Stomach (tissue), 9 donors: Measurements from ENCODE around the gene AK9. TPM values are rescaled to one million over a fixed set of nuclear protein-coding genes. Genes with fewer than 3 reads are reported as not detected.

Source experiments
- DNase-seq, 2 donors: peaks; one replicate each; pipeline versions ENCODE4 v3.0.0 to v3.0.0-alpha.2; 2013 to 2019
- H3K27ac ChIP-seq, 5 donors: fragments of 200-600 bp in 4 of 5; sonication (generic) in 4 of 5; one replicate each; pipeline ENCODE4 v1.5.1; 2013 to 2019; ENCODE audit warnings: mild to moderate bottlenecking in 1 of 5, moderate library complexity in 1 of 5
- H3K27me3 ChIP-seq, 3 donors: fragments of 200-600 bp; sonication (generic); one replicate each; pipeline ENCODE4 v1.5.1; 2017 to 2019; ENCODE audit warnings: mixed run types in 1 of 3
- H3K36me3 ChIP-seq, 4 donors: fragments of 200-600 bp; sonication (generic); 1 replicate in 3 of 4; 2 replicates in 1 of 4; pipeline ENCODE4 v1.5.1; 2016 to 2019
- H3K4me1 ChIP-seq, 4 donors: fragments of 200-600 bp; sonication (generic); one replicate each; pipeline ENCODE4 v1.5.1; 2016 to 2019
- H3K4me3 ChIP-seq, 4 donors: fragments of 200-600 bp; sonication (generic) in 3 of 4; one replicate each; pipeline ENCODE4 v1.5.1; 2016 to 2019; ENCODE audit warnings: mild to moderate bottlenecking in 1 of 4
- H3K9me3 ChIP-seq, 4 donors: fragments of 200-600 bp; sonication (generic); one replicate each; pipeline ENCODE4 v1.5.1; 2016 to 2019
- EP300 ChIP-seq: sonication (generic); formaldehyde crosslinking; IDR thresholded peaks from one replicate; pipeline ENCODE4 v1.6.1; 2017; ENCODE audit warnings: antibody characterized with exemption
- POLR2A ChIP-seq, 4 donors: fragments of 450-650 bp; IDR thresholded peaks; one replicate each; pipeline ENCODE4 v1.6.1; 2016; ENCODE audit warnings: antibody characterized with exemption in 4 of 4, control low read depth in 2 of 4, mild to moderate bottlenecking in 1 of 4, moderate library complexity in 1 of 4
- POLR2AphosphoS5 ChIP-seq, 3 donors: sonication (generic); formaldehyde crosslinking; IDR thresholded peaks; one replicate each; pipeline ENCODE4 v1.6.1; 2016; ENCODE audit warnings: antibody characterized with exemption in 3 of 3
- WGBS, 5 donors: extraction: QIAGEN DNeasy Blood & Tissue Kit in 3 of 5; methylation state at CpG; one replicate each; pipeline versions ENCODE4 v1.1.5 to v1.1.7; 2013 to 2018; 5-methylcytosine and 5-hydroxymethylcytosine counted together
- intact Hi-C: fragments of 100-400 bp; cut with DNase I; formaldehyde crosslinking; loops from one replicate; pipeline ENCODE4 v1.15.1; 2023; ENCODE audit warnings: low total_unique reads
- polyA plus RNA-seq, 3 donors: library from polyadenylated mRNA; stranded (reverse); fragments of 200-250 nt; gene quantifications; one replicate each; pipeline ENCODE4 v1.2.3, GENCODE V29; 2013
- total RNA-seq, 5 donors: library from RNA; depleted of rRNA; stranded (reverse); fragments of >200 nt; gene quantifications; one replicate each; pipeline versions ENCODE4 v1.1.0 to v1.2.3, GENCODE V29; 2014 to 2016
- TF ChIP-seq, protein P1 (sequence below), 7 experiments: fragments of 450-650 bp in 4 of 7; fragments of 200-600 bp in 3 of 7; sonication (generic) in 3 of 7; IDR thresholded peaks; one replicate each; pipeline ENCODE4 v1.5.1; 2016 to 2019; ENCODE audit warnings: antibody characterized with exemption in 7 of 7, control low read depth in 2 of 7, mild to moderate bottlenecking in 1 of 7
- donor health status: healthy with polysubstance abuse.
- donor health status: Bipolar disorder and iron deficiency.
- donor health status: healthy.

Gene AK9
- total and polyA plus RNA-seq, 8 donors = 3.8 to 20.3 (median 9.1) TPM

DNA sequence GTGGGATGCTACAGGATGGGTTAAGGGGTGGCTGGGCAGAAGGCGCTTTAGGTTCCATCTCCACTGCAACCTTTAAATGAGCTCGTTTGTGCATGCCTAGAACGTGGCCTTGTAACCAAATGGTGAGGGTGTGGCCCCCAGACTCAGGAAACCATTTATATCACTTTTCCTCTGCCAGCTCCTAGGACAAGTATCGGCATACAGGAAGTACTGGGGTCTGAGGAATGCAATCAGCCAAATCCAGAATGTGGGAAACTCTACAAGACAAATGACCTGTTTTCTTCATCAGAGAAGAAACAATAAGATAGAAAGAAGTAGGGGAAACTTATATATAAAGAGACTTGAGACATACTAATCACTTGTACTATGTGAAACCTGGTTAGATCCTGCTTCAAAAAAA, 21.2 kb downstream of the AK9 start:
- H3K27me3 ChIP-seq = no peaks in the 10 kb centered on the region
- no peak overlapping the region for H3K27ac ChIP-seq
- H3K9me3 ChIP-seq = no peaks in the 10 kb centered on the region
- intact Hi-C loops = no loop called here
- H3K36me3 ChIP-seq = peaks cover 4 to 26% (median 16%) of the 10 kb centered on the region in 4 donors
- H3K4me3 ChIP-seq = no peak overlapping the region
- 77 to 90% (median 84%) methylated on average over 4 of the region's 4 CpGs for WGBS, 5 donors
- no peak for DNase-seq
- no peak for TF ChIP-seq POLR2AphosphoS5 (IDR thresholded peaks at IDR 0.05)
- TF ChIP-seq, protein P1, sequence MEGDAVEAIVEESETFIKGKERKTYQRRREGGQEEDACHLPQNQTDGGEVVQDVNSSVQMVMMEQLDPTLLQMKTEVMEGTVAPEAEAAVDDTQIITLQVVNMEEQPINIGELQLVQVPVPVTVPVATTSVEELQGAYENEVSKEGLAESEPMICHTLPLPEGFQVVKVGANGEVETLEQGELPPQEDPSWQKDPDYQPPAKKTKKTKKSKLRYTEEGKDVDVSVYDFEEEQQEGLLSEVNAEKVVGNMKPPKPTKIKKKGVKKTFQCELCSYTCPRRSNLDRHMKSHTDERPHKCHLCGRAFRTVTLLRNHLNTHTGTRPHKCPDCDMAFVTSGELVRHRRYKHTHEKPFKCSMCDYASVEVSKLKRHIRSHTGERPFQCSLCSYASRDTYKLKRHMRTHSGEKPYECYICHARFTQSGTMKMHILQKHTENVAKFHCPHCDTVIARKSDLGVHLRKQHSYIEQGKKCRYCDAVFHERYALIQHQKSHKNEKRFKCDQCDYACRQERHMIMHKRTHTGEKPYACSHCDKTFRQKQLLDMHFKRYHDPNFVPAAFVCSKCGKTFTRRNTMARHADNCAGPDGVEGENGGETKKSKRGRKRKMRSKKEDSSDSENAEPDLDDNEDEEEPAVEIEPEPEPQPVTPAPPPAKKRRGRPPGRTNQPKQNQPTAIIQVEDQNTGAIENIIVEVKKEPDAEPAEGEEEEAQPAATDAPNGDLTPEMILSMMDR (IDR thresholded peaks at IDR 0.05) = no peak
- no peaks in the 10 kb centered on the region for H3K4me1 ChIP-seq

GRCh38 chr6:109662192-109662591, 28.8 kb downstream of the AK9 start:
- Histone ChIP-seq H3K27ac (no peak overlapping the region), H3K4me3 (no peak overlapping the region), H3K4me1 (no peaks in the 10 kb centered on the region), H3K9me3 (no peaks in the 10 kb centered on the region), H3K27me3 (no peaks in the 10 kb centered on the region), H3K36me3 (peaks cover 0 to 15% (median 5%) of the 10 kb centered on the region in 4 donors)
- TF ChIP-seq POLR2A (IDR thresholded peaks at IDR 0.05) = no peak
- no peak for TF ChIP-seq EP300
- TF ChIP-seq, protein P1 (IDR thresholded peaks at IDR 0.05) = no peak
- TF ChIP-seq POLR2AphosphoS5 (IDR thresholded peaks at IDR 0.05) = no peak
- no peak for DNase-seq
- intact Hi-C loops = no loop called here
- WGBS, 5 donors = 92 to 100% (median 96%) methylated on average over 2 of the region's 2 CpGs

GRCh38 chr6:109660526-109661320, 30.3 kb downstream of the AK9 start:
- peaks cover 0 to 23% (median 12%) of the 10 kb centered on the region in 4 donors for H3K36me3 ChIP-seq
- no peaks in the 10 kb centered on the region for H3K4me1 ChIP-seq
- no peak for DNase-seq
- no peak overlapping the region for H3K4me3 ChIP-seq
- WGBS, 5 donors = 49 to 86% (median 67%) methylated on average over 1 of the region's 1 CpG
- H3K27ac ChIP-seq = no peak overlapping the region
- intact Hi-C loops = no loop called here
- no peaks in the 10 kb centered on the region for H3K27me3 ChIP-seq
- TF ChIP-seq, protein P1 (IDR thresholded peaks at IDR 0.05) = no peak
- TF ChIP-seq POLR2AphosphoS5 (IDR thresholded peaks at IDR 0.05) = no peak
- no peak for TF ChIP-seq POLR2A (IDR thresholded peaks at IDR 0.05)
- TF ChIP-seq EP300 = no peak
- no peaks in the 10 kb centered on the region for H3K9me3 ChIP-seq

DNA sequence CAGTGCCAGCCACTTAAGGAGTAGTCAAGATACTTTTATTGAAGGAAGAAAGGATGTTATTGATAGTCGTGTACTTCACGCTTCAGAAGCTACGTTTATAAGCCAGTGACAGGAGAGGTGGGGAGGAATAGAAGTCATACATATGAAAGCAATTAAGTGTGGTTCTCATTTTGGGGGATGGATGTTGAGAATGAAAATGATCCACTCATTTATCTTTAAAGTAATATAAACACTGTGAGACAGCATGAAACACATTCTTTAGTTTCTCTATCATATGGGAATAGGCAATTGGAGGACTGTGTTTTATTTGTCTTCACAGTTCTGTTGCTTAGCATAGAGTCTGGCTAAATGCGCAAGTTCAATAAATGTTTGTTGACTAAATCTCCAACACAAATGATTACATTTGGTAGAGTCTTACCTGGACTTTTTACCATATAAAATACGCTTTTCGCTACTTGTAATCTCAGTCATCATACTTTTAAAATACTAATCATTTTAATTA, 35.2 kb downstream of the AK9 start:
- DNase-seq = no peak
- no peak overlapping the region for H3K4me3 ChIP-seq
- no peaks in the 10 kb centered on the region for H3K27me3 ChIP-seq
- intact Hi-C loops = no loop called here
- 79 to 94% (median 89%) methylated on average over 6 of the region's 6 CpGs for WGBS, 5 donors
- H3K36me3 ChIP-seq = peaks cover 0 to 35% (median 8%) of the 10 kb centered on the region in 4 donors
- H3K9me3 ChIP-seq = no peaks in the 10 kb centered on the region
- no peaks in the 10 kb centered on the region for H3K4me1 ChIP-seq
- no peak overlapping the region for H3K27ac ChIP-seq
- TF ChIP-seq, protein P1 (IDR thresholded peaks at IDR 0.05) = no peak
- TF ChIP-seq POLR2AphosphoS5 (IDR thresholded peaks at IDR 0.05) (no peak), POLR2A (IDR thresholded peaks at IDR 0.05) (no peak), EP300 (no peak)
